NAMALWA (cell line): ENCODE data around the gene MAP4K1.

Experiments
- DNase-seq: peaks from one replicate; pipeline ENCODE4 v3.0.0-alpha.2; 2015; ENCODE audit warnings: low spot score

The MAP4K1 gene

GRCh38 chr19:38543807-38544568 is 73.8 kb downstream of the MAP4K1 start:
- peak; percentile 88 for DNase-seq

- no peak for DNase-seq
Measured at GRCh38 chr19:38543286-38543806, 74.4 kb downstream of the MAP4K1 start.

- DNase-seq = no peak
Measured at GRCh38 chr19:38542040-38542439, 75.7 kb downstream of the MAP4K1 start.

- DNase-seq = no peak
Measured at GRCh38 chr19:38539751-38540150, 78.0 kb downstream of the MAP4K1 start.

- DNase-seq = no peak
Measured at GRCh38 chr19:38538793-38539528, 78.8 kb downstream of the MAP4K1 start.

GRCh38 chr19:38538386-38538785 is 79.4 kb downstream of the MAP4K1 start:
- no peak for DNase-seq
